Activated naive CD8-positive, alpha-beta T cell treated with anti-CD3 and anti-CD28 coated beads for 36 hours (primary cell): Measurements from ENCODE around the gene SSH3. TPM values are rescaled to one million over a fixed set of nuclear protein-coding genes. Genes with fewer than 3 reads are reported as not detected.

ENCODE experiments used
- DNase-seq: peaks from one replicate; pipeline ENCODE4 v3.0.0; 2021
- H3K27ac Mint-ChIP-seq: one replicate; pipeline ENCODE4 v1.8.0; 2022; ENCODE audit warnings: mild to moderate bottlenecking, moderate library complexity, mixed read lengths
- H3K27me3 Mint-ChIP-seq: one replicate; pipeline ENCODE4 v1.8.0; 2022; ENCODE audit warnings: mild to moderate bottlenecking, mixed read lengths
- H3K36me3 Mint-ChIP-seq: one replicate; pipeline ENCODE4 v1.8.0; 2021; ENCODE audit warnings: mild to moderate bottlenecking, mixed read lengths
- H3K4me1 Mint-ChIP-seq: one replicate; pipeline ENCODE4 v1.8.0; 2021; ENCODE audit warnings: mixed read lengths
- H3K4me3 Mint-ChIP-seq: one replicate; pipeline ENCODE4 v1.8.0; 2022; ENCODE audit warnings: mild to moderate bottlenecking, moderate library complexity, mixed read lengths
- H3K9me3 Mint-ChIP-seq: one replicate; pipeline ENCODE4 v1.8.0; 2022; ENCODE audit warnings: mixed read lengths
- total RNA-seq, 2 experiments: library from RNA; stranded (reverse); gene quantifications; one replicate each; pipeline ENCODE4 v1.2.3, GENCODE V29; 2021

SSH3 gene
- total RNA-seq, 2 experiments from 2014 or later, result 4.6 to 4.7 TPM

- no peaks in the 10 kb centered on the region for H3K27me3 Mint-ChIP-seq
- no peak for DNase-seq
- H3K27ac Mint-ChIP-seq, result no peak overlapping the region
- peaks cover 2% of the 10 kb centered on the region for H3K9me3 Mint-ChIP-seq
- H3K4me3 Mint-ChIP-seq, result no peak overlapping the region
- H3K36me3 Mint-ChIP-seq, result peaks cover 56% of the 10 kb centered on the region
- H3K4me1 Mint-ChIP-seq, result peaks cover 42% of the 10 kb centered on the region
Measured at GRCh38 chr11:67290801-67291200, 12.5 kb upstream of the SSH3 start.

GRCh38 chr11:67291481-67292381, 11.6 kb upstream of the SSH3 start:
- Mint-ChIP-seq H3K9me3 (peaks cover 9% of the 10 kb centered on the region), H3K4me1 (peaks cover 37% of the 10 kb centered on the region), H3K27ac (no peak overlapping the region), H3K4me3 (no peak overlapping the region), H3K27me3 (no peaks in the 10 kb centered on the region), H3K36me3 (peaks cover 65% of the 10 kb centered on the region)
- no peak for DNase-seq

- DNase-seq, result no peak
- peaks cover 65% of the 10 kb centered on the region for H3K36me3 Mint-ChIP-seq
- H3K4me1 Mint-ChIP-seq, result peaks cover 27% of the 10 kb centered on the region
- no peak overlapping the region for H3K4me3 Mint-ChIP-seq
- peak overlapping the region; percentile 49 for H3K27ac Mint-ChIP-seq
- no peaks in the 10 kb centered on the region for H3K27me3 Mint-ChIP-seq
- peaks cover 12% of the 10 kb centered on the region for H3K9me3 Mint-ChIP-seq
Measured at GRCh38 chr11:67292671-67293070, 10.7 kb upstream of the SSH3 start.

- H3K27ac Mint-ChIP-seq, result peak overlapping the region; percentile 49
- peaks cover 23% of the 10 kb centered on the region for H3K4me1 Mint-ChIP-seq
- H3K4me3 Mint-ChIP-seq, result no peak overlapping the region
- peaks cover 66% of the 10 kb centered on the region for H3K36me3 Mint-ChIP-seq
- H3K9me3 Mint-ChIP-seq, result peaks cover 12% of the 10 kb centered on the region
- H3K27me3 Mint-ChIP-seq, result no peaks in the 10 kb centered on the region
- no peak for DNase-seq
Measured at GRCh38 chr11:67293090-67293489, 10.2 kb upstream of the SSH3 start.

- Mint-ChIP-seq H3K36me3 (peaks cover 60% of the 10 kb centered on the region), H3K9me3 (peaks cover 12% of the 10 kb centered on the region), H3K27me3 (no peaks in the 10 kb centered on the region), H3K4me3 (no peak overlapping the region), H3K27ac (no peak overlapping the region), H3K4me1 (peaks cover 25% of the 10 kb centered on the region)
- no peak for DNase-seq
Measured at GRCh38 chr11:67295846-67296245, 7.5 kb upstream of the SSH3 start.

- no peak for DNase-seq
- peaks cover 12% of the 10 kb centered on the region for H3K9me3 Mint-ChIP-seq
- H3K4me1 Mint-ChIP-seq, result peaks cover 10% of the 10 kb centered on the region
- H3K27ac Mint-ChIP-seq, result peak overlapping the region; percentile 3
- H3K27me3 Mint-ChIP-seq, result no peaks in the 10 kb centered on the region
- H3K4me3 Mint-ChIP-seq, result peak overlapping the region; percentile 37
- peaks cover 42% of the 10 kb centered on the region for H3K36me3 Mint-ChIP-seq
Measured at GRCh38 chr11:67298786-67299185, 4.5 kb upstream of the SSH3 start.

GRCh38 chr11:67299471-67300191, 3.7 kb upstream of the SSH3 start:
- Mint-ChIP-seq H3K9me3 (peaks cover 12% of the 10 kb centered on the region), H3K4me1 (peaks cover 7% of the 10 kb centered on the region), H3K27me3 (no peaks in the 10 kb centered on the region), H3K36me3 (peaks cover 35% of the 10 kb centered on the region), H3K27ac (no peak overlapping the region), H3K4me3 (no peak overlapping the region)
- no peak for DNase-seq

- H3K27me3 Mint-ChIP-seq, result no peaks in the 10 kb centered on the region
- no peak overlapping the region for H3K4me3 Mint-ChIP-seq
- H3K27ac Mint-ChIP-seq, result no peak overlapping the region
- no peak for DNase-seq
- peaks cover 7% of the 10 kb centered on the region for H3K4me1 Mint-ChIP-seq
- H3K36me3 Mint-ChIP-seq, result peaks cover 28% of the 10 kb centered on the region
- H3K9me3 Mint-ChIP-seq, result peaks cover 12% of the 10 kb centered on the region
Measured at GRCh38 chr11:67300256-67300755, 3.0 kb upstream of the SSH3 start.

- H3K9me3 Mint-ChIP-seq, result peaks cover 10% of the 10 kb centered on the region
- no peak overlapping the region for H3K27ac Mint-ChIP-seq
- no peaks in the 10 kb centered on the region for H3K27me3 Mint-ChIP-seq
- H3K4me1 Mint-ChIP-seq, result peaks cover 7% of the 10 kb centered on the region
- no peak overlapping the region for H3K4me3 Mint-ChIP-seq
- no peak for DNase-seq
- peaks cover 24% of the 10 kb centered on the region for H3K36me3 Mint-ChIP-seq
Measured at GRCh38 chr11:67300756-67301312, 2.5 kb upstream of the SSH3 start.

GRCh38 chr11:67301313-67301921, 1.9 kb upstream of the SSH3 start:
- no peaks in the 10 kb centered on the region for H3K27me3 Mint-ChIP-seq
- H3K4me3 Mint-ChIP-seq, result no peak overlapping the region
- DNase-seq, result no peak
- H3K36me3 Mint-ChIP-seq, result peaks cover 18% of the 10 kb centered on the region
- peaks cover 7% of the 10 kb centered on the region for H3K4me1 Mint-ChIP-seq
- H3K27ac Mint-ChIP-seq, result no peak overlapping the region
- H3K9me3 Mint-ChIP-seq, result peaks cover 4% of the 10 kb centered on the region

GRCh38 chr11:67301951-67302516, 1.3 kb upstream of the SSH3 start:
- Mint-ChIP-seq H3K4me3 (peak overlapping the region; percentile 37), H3K4me1 (peaks cover 7% of the 10 kb centered on the region), H3K27ac (no peak overlapping the region), H3K27me3 (no peaks in the 10 kb centered on the region), H3K9me3 (no peaks in the 10 kb centered on the region), H3K36me3 (peaks cover 12% of the 10 kb centered on the region)
- no peak for DNase-seq

GRCh38 chr11:67302571-67303131, 679 bp upstream of the SSH3 start:
- Mint-ChIP-seq H3K9me3 (no peaks in the 10 kb centered on the region), H3K4me1 (peaks cover 7% of the 10 kb centered on the region), H3K36me3 (peaks cover 7% of the 10 kb centered on the region), H3K4me3 (peak overlapping the region; percentile 48), H3K27me3 (no peaks in the 10 kb centered on the region), H3K27ac (no peak overlapping the region)
- no peak for DNase-seq

- H3K4me3 Mint-ChIP-seq, result peak overlapping the region; percentile 57
- DNase-seq, result no peak
- H3K4me1 Mint-ChIP-seq, result peaks cover 4% of the 10 kb centered on the region
- peaks cover 2% of the 10 kb centered on the region for H3K36me3 Mint-ChIP-seq
- H3K27ac Mint-ChIP-seq, result no peak overlapping the region
- no peaks in the 10 kb centered on the region for H3K9me3 Mint-ChIP-seq
- H3K27me3 Mint-ChIP-seq, result no peaks in the 10 kb centered on the region
Measured at GRCh38 chr11:67303835-67304411, 593 bp downstream of the SSH3 start.

GRCh38 chr11:67304511-67305113, 1.3 kb downstream of the SSH3 start:
- H3K27ac Mint-ChIP-seq, result no peak overlapping the region
- no peaks in the 10 kb centered on the region for H3K27me3 Mint-ChIP-seq
- DNase-seq, result no peak
- H3K9me3 Mint-ChIP-seq, result no peaks in the 10 kb centered on the region
- no peak overlapping the region for H3K4me3 Mint-ChIP-seq
- peaks cover 4% of the 10 kb centered on the region for H3K4me1 Mint-ChIP-seq
- H3K36me3 Mint-ChIP-seq, result no peaks in the 10 kb centered on the region
